SU-DHL-6 (cell line): ENCODE data around the gene RIMBP2.

ENCODE experiments used
- EZH2phosphoT487 ChIP-seq: fragments of 200-600 bp; sonication (generic), shearing (Covaris generic); conservative IDR thresholded peaks from 2 replicates; pipeline ENCODE4 v1.6.1; 2018; ENCODE audit warnings: mild to moderate bottlenecking, antibody characterized with exemption, low read length, moderate library complexity, mixed read lengths
- TF ChIP-seq, protein P1 (sequence below): fragments of 200-600 bp; sonication (generic); IDR thresholded peaks from one replicate; pipeline ENCODE4 v1.5.1; 2017; ENCODE audit warnings: antibody characterized with exemption, mild to moderate bottlenecking, low read length, moderate library complexity; ENCODE audit not compliant: insufficient read depth, poor library complexity, severe bottlenecking

DNA sequence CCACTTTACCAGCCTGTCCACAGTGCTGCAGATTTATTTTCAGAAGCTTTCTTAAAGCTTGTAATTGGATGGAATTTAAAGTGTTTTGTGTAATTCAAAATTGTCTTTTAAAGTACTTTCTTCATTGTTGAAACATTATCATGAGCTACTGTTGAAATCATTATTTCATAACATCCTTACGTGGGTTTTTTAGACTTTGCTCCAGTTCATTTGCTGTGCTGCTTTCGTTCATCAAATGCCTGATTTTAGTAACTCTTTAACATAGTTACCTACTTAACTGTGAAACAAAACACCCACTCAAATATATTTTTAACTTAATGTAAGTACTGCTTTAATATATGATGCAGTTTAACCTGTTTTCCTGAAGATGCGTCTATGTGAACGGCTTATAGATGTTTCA, 330.9 kb downstream of the RIMBP2 start:
- TF ChIP-seq, protein P1, sequence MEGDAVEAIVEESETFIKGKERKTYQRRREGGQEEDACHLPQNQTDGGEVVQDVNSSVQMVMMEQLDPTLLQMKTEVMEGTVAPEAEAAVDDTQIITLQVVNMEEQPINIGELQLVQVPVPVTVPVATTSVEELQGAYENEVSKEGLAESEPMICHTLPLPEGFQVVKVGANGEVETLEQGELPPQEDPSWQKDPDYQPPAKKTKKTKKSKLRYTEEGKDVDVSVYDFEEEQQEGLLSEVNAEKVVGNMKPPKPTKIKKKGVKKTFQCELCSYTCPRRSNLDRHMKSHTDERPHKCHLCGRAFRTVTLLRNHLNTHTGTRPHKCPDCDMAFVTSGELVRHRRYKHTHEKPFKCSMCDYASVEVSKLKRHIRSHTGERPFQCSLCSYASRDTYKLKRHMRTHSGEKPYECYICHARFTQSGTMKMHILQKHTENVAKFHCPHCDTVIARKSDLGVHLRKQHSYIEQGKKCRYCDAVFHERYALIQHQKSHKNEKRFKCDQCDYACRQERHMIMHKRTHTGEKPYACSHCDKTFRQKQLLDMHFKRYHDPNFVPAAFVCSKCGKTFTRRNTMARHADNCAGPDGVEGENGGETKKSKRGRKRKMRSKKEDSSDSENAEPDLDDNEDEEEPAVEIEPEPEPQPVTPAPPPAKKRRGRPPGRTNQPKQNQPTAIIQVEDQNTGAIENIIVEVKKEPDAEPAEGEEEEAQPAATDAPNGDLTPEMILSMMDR = no peak
- no peak for TF ChIP-seq EZH2phosphoT487
